H9 (cell line): Measurements from ENCODE around the gene MED27. TPM values are rescaled to one million over a fixed set of nuclear protein-coding genes. Genes with fewer than 3 reads are reported as not detected.

Experiments
- DNase-seq: peaks from one replicate; pipeline ENCODE4 v3.0.0-alpha.2; 2017
- H2AFZ ChIP-seq: one replicate; pipeline ENCODE4 v1.6.1; 2013; ENCODE audit warnings: mild to moderate bottlenecking, low read length, control low read depth, moderate library complexity
- H2AK5ac ChIP-seq: 2 replicates; pipeline ENCODE4 v1.6.1; 2013; ENCODE audit warnings: low read length, control low read depth, mixed read lengths; ENCODE audit not compliant: insufficient read length
- H2BK120ac ChIP-seq: one replicate; pipeline ENCODE4 v1.6.1; 2013; ENCODE audit warnings: low read depth, mild to moderate bottlenecking, low read length, control low read depth, inconsistent platforms; ENCODE audit not compliant: poor library complexity, severe bottlenecking
- H2BK12ac ChIP-seq: 2 replicates; pipeline ENCODE4 v1.6.1; 2013; ENCODE audit warnings: low read length, control low read depth, mixed read lengths, low read depth; ENCODE audit not compliant: insufficient read length
- H2BK15ac ChIP-seq: 2 replicates; pipeline ENCODE4 v1.6.1; 2013; ENCODE audit warnings: low read depth, low read length, control low read depth
- H2BK20ac ChIP-seq: one replicate; pipeline ENCODE4 v1.6.1; 2013; ENCODE audit warnings: low read depth, mild to moderate bottlenecking, low read length, control low read depth, inconsistent platforms; ENCODE audit not compliant: poor library complexity, severe bottlenecking
- H2BK5ac ChIP-seq: 2 replicates; pipeline ENCODE4 v1.6.1; 2013; ENCODE audit warnings: low read length, control low read depth, mixed read lengths; ENCODE audit not compliant: insufficient read length
- H3K14ac ChIP-seq: 2 replicates; pipeline ENCODE4 v1.6.1; 2013; ENCODE audit warnings: low read length, control low read depth; ENCODE audit not compliant: insufficient read depth
- H3K18ac ChIP-seq: 2 replicates; pipeline ENCODE4 v1.6.1; 2013; ENCODE audit warnings: low read depth, mild to moderate bottlenecking, mixed read lengths, low read length, control low read depth; ENCODE audit not compliant: insufficient read length
- H3K23ac ChIP-seq: 2 replicates; pipeline ENCODE4 v1.6.1; 2013; ENCODE audit warnings: low read length, control low read depth, mixed read lengths, low read depth; ENCODE audit not compliant: insufficient read length
- H3K23me2 ChIP-seq: 2 replicates; pipeline ENCODE4 v1.6.1; 2013; ENCODE audit warnings: low read depth, mild to moderate bottlenecking, mixed read lengths, low read length, control low read depth; ENCODE audit not compliant: insufficient read length, poor library complexity, severe bottlenecking
- H3K27ac ChIP-seq: 2 replicates; pipeline ENCODE4 v1.5.1; 2013; ENCODE audit warnings: low read length, control low read depth, mixed read lengths, low read depth; ENCODE audit not compliant: insufficient read length
- H3K27me3 ChIP-seq: 2 replicates; pipeline ENCODE4 v1.6.1; 2013; ENCODE audit warnings: low read length, control low read depth, inconsistent platforms; ENCODE audit not compliant: insufficient read depth
- H3K4ac ChIP-seq: 2 replicates; pipeline ENCODE4 v1.6.1; 2013; ENCODE audit warnings: low read depth, mild to moderate bottlenecking, control low read depth, inconsistent platforms, low read length, moderate library complexity
- H3K4me1 ChIP-seq: 2 replicates; pipeline ENCODE4 v1.6.1; 2013; ENCODE audit warnings: low read length, control low read depth, inconsistent platforms; ENCODE audit not compliant: insufficient read depth
- H3K4me2 ChIP-seq: 2 replicates; pipeline ENCODE4 v1.6.1; 2013; ENCODE audit warnings: low read length, control low read depth, mixed read lengths; ENCODE audit not compliant: insufficient read length, insufficient read depth
- H3K56ac ChIP-seq: 2 replicates; pipeline ENCODE4 v1.6.1; 2013; ENCODE audit warnings: low read depth, mild to moderate bottlenecking, mixed read lengths, low read length, control low read depth; ENCODE audit not compliant: insufficient read length
- H3K79me1 ChIP-seq: 2 replicates; pipeline ENCODE4 v1.6.1; 2013; ENCODE audit warnings: low read depth, mild to moderate bottlenecking, moderate library complexity, low read length, control low read depth, inconsistent platforms; ENCODE audit not compliant: insufficient read depth, poor library complexity, severe bottlenecking
- H3K79me2 ChIP-seq: 2 replicates; pipeline ENCODE4 v1.6.1; 2013; ENCODE audit warnings: low read length, control low read depth, inconsistent platforms; ENCODE audit not compliant: insufficient read depth
- H3K9ac ChIP-seq: 2 replicates; pipeline ENCODE4 v1.6.1; 2013; ENCODE audit warnings: low read length, control low read depth, mixed read lengths; ENCODE audit not compliant: insufficient read length; ENCODE audit errors: extremely low read depth
- H3K9me3 ChIP-seq: one replicate; pipeline ENCODE4 v1.6.1; 2013; ENCODE audit warnings: low read depth, low read length, inconsistent platforms; ENCODE audit not compliant: control insufficient read depth
- H3T11ph ChIP-seq: one replicate; pipeline ENCODE4 v1.6.1; 2013; ENCODE audit warnings: mild to moderate bottlenecking, low read length, control low read depth, inconsistent platforms
- H4K20me1 ChIP-seq: one replicate; pipeline ENCODE4 v1.6.1; 2013; ENCODE audit not compliant: control insufficient read depth, insufficient read length, insufficient read depth
- H4K5ac ChIP-seq: 2 replicates; pipeline ENCODE4 v1.6.1; 2013; ENCODE audit warnings: low read depth, mild to moderate bottlenecking, mixed read lengths, low read length, control low read depth; ENCODE audit not compliant: insufficient read length
- H4K8ac ChIP-seq: replicated peaks from 2 replicates; pipeline ENCODE4 v1.6.1; 2013; ENCODE audit warnings: low read length, control low read depth, mixed read lengths, low read depth; ENCODE audit not compliant: insufficient read length
- H4K91ac ChIP-seq: 2 replicates; pipeline ENCODE4 v1.6.1; 2013; ENCODE audit warnings: low read depth, mild to moderate bottlenecking, moderate library complexity, mixed read lengths, low read length, control low read depth; ENCODE audit not compliant: insufficient read length
- H3K27ac Mint-ChIP-seq, 3 experiments: 2 replicates in 2 of 3; 3 replicates in 1 of 3; pipeline ENCODE4 v1.8.0; 2020 to 2021; ENCODE audit warnings: mixed read lengths in 3 of 3, mild to moderate bottlenecking in 1 of 3, moderate library complexity in 1 of 3
- H3K27me3 Mint-ChIP-seq: 2 replicates; pipeline ENCODE4 v1.8.0; 2021; ENCODE audit warnings: low read depth, mild to moderate bottlenecking, moderate library complexity, mixed read lengths
- H3K36me3 Mint-ChIP-seq, 3 experiments: 2 replicates in 2 of 3; 3 replicates in 1 of 3; pipeline ENCODE4 v1.8.0; 2020 to 2021; ENCODE audit warnings: low read depth in 3 of 3, mixed read lengths in 3 of 3; ENCODE audit not compliant: insufficient read depth in 1 of 3
- H3K4me1 Mint-ChIP-seq, 2 experiments: 2 replicates each; pipeline ENCODE4 v1.8.0; 2020; ENCODE audit warnings: mixed read lengths in 2 of 2
- H3K4me3 Mint-ChIP-seq, 2 experiments: 2 replicates in 1 of 2; 3 replicates in 1 of 2; pipeline ENCODE4 v1.8.0; 2020 to 2021; ENCODE audit warnings: mild to moderate bottlenecking in 2 of 2, mixed read lengths in 2 of 2, moderate library complexity in 1 of 2
- H3K9me3 Mint-ChIP-seq, 2 experiments: 2 replicates in 1 of 2; 3 replicates in 1 of 2; pipeline ENCODE4 v1.8.0; 2020; ENCODE audit warnings: mild to moderate bottlenecking in 2 of 2, mixed read lengths in 2 of 2, moderate library complexity in 1 of 2
- CTCF ChIP-seq: fragments of 200-600 bp; sonication (generic); conservative IDR thresholded peaks from 3 replicates; pipeline ENCODE4 v1.8.0; 2021; ENCODE audit warnings: antibody characterized with exemption, mild to moderate bottlenecking
- WGBS: extraction: QIAGEN DNeasy Blood & Tissue Kit; methylation state at CpG from one replicate; pipeline ENCODE4 v1.1.7; 2013; ENCODE audit warnings: missing lambda C conversion rate, low lambda C conversion rate, mixed read lengths; ENCODE audit not compliant: insufficient read length; ENCODE audit errors: extremely low coverage; 5-methylcytosine and 5-hydroxymethylcytosine counted together
- total RNA-seq: library from RNA; stranded (reverse); gene quantifications from 2 replicates; pipeline ENCODE4 v1.2.1, GENCODE V29; 2021

The MED27 gene
- total RNA-seq, 1 experiment from 2014 or later: 33.5 TPM

GRCh38 chr9:131867611-131868192 lies 212.0 kb downstream of the MED27 start:
- Mint-ChIP-seq H3K36me3 (no peaks in the 10 kb centered on the region; a peak in 1 of 7 replicates), H3K27ac (no peak overlapping the region; a peak in 1 of 7 replicates), H3K4me3 (no peak overlapping the region), H3K9me3 (no peaks in the 10 kb centered on the region), H3K4me1 (peaks cover 15 to 27% of the 10 kb centered on the region in 2 experiments), H3K27me3 (no peaks in the 10 kb centered on the region; the same call in none of the 2 replicates)
- Histone ChIP-seq H3K27me3 (no peaks in the 10 kb centered on the region), H2AFZ (no peak overlapping the region), H2BK12ac (no peak overlapping the region), H3K56ac (no peak overlapping the region), H3K79me1 (no peaks in the 10 kb centered on the region), H3K27ac (no peak overlapping the region), H2BK120ac (no peak overlapping the region), H3K4me1 (peaks cover 2% of the 10 kb centered on the region; the same call in 1 of the 2 replicates), H3K9me3 (no peaks in the 10 kb centered on the region), H4K8ac (no peak overlapping the region), H3K23ac (no peak overlapping the region), H2BK20ac (no peak overlapping the region), H2BK5ac (no peak overlapping the region), H4K5ac (no peak overlapping the region), H3K9ac (no peak overlapping the region), H3K4ac (no peak overlapping the region), H2BK15ac (no peak overlapping the region), H2AK5ac (no peak overlapping the region), H3K23me2 (no peaks in the 10 kb centered on the region), H4K91ac (no peak overlapping the region), H3K18ac (no peak overlapping the region), H3K79me2 (no peaks in the 10 kb centered on the region), H4K20me1 (no peaks in the 10 kb centered on the region), H3T11ph (no peak overlapping the region), H3K4me2 (no peak overlapping the region), H3K14ac (no peak overlapping the region)
- TF ChIP-seq CTCF: no peak
- no peak for DNase-seq
- no CpG with 5 or more reads among the region's 6 CpGs for WGBS
